Effector CD8-positive, alpha-beta T cell (primary cell): ENCODE results near the gene MYOZ2.

Experiments
- DNase-seq: peaks from one replicate; lab custom pipeline; 2025; lab: John Stamatoyannopoulos, UW
- total RNA-seq, 4 experiments: gene quantifications; one replicate each; lab custom pipeline; 2026; lab: John Stamatoyannopoulos, UW

MYOZ2 gene
- total RNA-seq = 0 reads per million in 4 experiments

DNA sequence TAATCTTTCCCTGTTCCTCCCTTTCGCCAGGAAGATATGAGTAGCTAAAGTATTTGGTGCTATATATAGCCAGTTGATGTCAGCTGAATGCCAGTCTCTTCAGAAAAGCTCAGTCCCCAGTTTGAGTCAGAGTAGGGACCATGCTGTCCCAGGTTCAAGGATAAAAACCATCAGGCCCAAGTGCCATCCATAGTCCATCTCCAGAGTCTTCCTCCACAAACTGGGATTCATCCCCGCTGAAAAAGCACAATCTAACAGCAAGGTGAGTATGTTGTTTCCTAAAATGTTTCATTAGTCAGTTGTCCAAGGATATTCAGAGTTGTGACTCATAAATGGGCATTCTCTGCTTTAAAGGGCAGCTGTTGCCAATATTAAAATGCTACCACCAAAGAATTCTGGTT, at the start of gene MYOZ2:
Gene MYOZ2 (plus strand): TSS at position 112 of the 401 bp plus-strand sequence. CDS start 694 bp downstream, outside the sequence.
- DNase-seq = no peak

DNA sequence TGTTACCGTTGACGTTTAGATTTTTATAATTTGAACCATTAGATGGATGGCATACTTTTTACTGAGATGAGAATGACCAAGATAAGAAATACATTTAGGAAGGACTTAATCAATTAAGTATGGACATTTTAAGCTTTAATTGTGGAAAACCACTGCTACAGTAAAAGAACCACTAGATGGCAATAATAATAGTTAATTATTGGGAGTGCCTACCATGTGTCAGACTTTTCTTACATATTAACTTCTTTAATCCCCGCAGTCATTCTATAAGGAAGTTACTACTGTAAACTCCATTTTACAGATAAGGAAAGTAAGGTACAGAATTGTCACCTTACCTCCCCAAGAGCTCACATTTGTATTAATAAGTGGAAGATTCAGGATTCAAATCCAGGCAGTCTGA, 48.5 kb upstream of the MYOZ2 start:
- DNase-seq = no peak

DNA sequence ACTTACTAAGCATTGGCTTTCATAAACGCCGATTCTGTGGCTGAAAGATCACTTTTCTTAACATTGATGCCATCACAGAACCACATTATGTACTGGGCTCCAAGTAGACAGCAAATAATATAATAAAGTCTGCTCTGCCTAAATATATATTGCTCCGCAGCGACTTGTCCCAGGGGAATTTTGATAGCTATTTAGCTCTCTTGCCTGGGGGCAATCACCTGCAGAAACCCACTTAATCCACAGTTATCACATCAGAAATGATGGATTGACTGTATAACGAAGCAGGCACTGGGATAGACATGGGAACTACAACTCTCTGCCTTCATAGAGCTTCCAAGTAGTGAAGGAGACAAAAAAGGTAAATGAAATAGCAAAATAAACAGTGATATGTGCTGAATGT, 48.0 kb upstream of the MYOZ2 start:
- no peak for DNase-seq

DNA sequence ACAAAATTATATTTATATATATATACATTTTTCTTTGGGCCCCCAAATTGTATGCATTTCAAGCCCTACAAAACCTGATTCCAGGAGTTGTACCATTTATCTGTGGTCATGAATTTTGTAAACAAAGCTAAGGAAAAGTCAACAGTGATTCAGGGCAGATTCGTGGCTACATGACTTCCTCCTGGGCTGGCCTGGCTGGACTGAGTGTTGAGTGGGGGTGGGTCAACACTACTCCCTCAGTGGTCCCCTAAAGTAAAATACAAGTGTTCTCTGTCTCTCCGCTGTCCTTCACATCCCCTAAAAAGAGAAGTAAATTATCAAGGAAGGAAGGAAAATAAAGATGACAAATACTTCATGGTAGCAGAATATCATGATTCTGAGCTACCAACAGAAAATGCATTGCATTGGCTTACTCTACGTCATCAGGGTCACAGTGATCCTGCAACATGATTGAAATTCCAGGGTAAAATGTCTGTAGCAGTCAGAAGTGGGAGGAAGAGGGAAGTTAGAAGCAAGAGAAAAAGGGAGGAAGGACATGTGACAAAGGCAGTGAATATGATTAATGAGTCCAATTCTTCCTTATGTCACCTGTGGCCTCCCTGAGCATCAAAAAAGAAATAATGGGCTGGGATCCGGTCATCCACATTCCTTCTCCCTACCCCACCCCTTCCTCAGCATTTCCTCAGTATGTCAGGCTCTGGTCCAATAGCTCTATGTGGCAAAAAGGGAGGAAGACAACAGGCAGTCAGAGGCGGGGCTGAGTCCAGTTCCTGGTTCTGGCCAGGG, 42.4 kb upstream of the MYOZ2 start:
- DNase-seq = no peak

DNA sequence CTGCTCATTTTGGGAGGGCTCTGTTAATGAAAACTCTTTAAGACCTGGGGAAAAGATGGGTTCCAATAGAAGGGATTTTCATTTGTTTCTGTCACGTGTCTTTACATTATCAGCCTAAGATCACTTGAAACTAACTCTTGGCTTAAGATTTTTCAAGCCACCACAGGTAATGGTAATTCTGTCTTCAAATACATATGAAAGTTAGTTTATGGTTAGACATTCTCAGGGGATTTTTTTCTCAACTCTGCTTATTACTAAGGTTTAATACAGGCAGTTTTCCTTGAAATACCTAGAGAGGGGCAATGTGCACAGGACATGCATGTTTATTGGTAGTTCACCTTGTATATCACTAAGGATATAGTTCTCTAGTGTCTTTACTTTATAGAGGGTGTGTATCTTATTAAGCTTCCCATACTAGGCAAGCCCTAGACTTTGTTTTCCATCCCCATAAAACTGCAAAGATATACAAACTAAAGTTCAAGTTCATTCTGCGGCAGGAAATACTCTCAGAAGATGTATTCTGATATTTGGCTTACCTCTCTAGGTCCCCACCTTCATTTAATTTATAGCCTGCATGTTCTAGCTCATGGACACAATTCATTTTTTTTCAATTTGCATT, 38.2 kb upstream of the MYOZ2 start:
- DNase-seq = no peak

DNA sequence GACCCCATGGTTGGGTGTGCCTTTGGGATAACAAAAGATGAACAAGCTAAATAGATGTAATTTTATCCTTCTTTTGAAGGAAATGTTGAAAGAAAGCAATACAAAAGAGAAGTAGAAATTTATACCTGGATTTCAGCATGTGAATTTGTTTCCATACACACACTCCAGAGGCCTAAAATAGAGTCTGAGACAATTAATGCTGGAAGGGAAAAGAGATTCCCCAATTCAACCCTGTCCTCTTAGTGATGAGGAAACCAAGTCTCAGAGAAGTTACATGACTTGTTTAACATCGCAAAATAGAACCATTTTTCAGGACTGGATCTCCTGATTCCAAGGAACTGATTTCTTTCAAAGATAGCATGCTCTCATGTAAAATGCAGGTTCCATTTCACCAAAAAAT, 37.3 kb upstream of the MYOZ2 start:
- DNase-seq = no peak

DNA sequence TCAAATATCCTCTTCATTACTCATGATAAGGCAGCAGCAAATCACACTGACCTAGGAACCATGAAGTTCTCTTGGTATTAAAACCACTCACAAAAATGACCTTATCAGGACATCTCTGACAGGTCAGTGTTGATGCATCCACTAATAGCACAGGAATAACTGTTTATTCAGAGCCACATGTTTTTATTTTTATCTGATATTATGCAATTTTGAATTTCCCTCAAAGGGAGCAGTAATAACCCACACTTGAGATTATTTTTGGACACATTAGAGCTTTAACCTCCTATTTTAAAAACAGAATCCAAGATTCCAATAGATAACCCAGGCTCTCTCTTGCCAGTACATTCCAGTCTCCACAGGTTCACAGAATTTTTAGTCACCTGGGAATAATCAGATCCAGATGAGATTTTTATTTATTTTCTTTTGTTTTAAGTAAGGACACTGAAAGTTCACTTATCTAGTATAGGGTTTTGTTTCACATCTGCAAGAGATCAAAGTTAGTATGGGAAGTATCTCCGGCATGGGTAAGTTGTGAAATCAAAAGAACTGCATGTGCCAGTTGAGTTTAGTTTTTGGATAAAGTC, 36.3 kb upstream of the MYOZ2 start:
- no peak for DNase-seq

DNA sequence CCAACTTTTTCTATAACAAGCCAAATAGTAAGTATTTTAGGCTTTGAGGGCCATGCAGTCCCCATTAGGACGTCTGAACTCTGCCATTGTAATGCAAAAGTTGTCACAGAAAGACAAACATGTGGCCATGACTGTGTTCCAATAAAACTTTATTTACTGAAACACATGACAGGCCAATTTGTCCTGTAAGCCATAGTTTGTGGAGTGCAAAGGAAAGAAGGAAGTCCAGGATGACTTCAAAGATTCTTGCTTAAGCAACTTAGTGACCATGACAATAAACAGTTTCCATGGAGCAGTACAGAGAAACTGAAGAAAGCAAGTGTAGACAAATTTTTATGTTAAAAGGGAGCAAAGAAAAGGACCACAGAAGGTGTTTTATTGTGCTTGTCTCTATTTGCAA, 35.0 kb upstream of the MYOZ2 start:
- DNase-seq = no peak

DNA sequence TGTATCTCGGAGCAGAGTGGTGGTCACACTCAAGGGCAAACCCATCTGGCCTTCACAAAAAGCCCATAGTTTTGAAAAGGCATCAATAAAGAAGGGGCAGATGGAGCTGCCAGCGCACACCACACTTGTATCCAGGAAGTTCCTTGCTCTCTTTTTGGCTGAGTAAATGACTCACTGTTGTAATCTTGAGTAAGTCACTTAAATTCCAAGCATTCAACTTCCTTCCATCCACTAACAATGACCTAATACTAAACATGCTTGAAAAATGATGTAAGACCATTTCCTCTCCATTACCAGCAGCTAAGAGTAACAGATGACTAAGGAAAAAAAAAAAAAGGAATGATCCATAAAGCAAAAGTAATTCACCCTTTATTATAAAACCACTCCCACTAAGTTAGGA, 32.4 kb upstream of the MYOZ2 start:
- DNase-seq = no peak

DNA sequence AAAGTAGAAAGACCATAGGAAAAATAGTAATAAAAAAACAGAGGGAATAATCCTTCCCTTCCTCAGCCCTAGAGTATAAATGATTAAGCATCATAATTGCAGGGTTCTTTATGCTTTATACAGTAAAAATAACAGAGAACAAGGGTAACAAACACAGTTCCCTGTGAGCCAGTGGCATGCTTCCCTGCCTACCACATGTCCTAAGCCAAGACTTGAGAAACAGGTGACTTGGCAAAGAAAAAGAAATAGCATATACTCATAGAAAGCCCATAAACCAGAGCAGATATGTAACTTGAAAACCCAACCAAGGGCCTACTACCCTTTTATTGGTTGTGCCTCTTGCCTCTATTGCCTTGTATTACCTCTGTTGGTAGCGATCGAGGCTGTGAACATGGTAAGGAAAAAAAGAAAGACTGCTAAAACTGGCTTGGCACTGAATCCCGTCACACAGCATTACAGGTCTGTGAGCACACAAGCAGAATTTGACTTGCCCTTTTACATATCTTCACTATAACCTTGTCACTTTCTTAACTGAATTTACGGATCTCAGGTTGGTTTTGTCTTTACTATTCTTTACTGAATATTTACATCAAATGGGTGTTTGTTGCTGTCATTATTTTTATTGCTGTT, 30.9 kb upstream of the MYOZ2 start:
- DNase-seq = no peak

DNA sequence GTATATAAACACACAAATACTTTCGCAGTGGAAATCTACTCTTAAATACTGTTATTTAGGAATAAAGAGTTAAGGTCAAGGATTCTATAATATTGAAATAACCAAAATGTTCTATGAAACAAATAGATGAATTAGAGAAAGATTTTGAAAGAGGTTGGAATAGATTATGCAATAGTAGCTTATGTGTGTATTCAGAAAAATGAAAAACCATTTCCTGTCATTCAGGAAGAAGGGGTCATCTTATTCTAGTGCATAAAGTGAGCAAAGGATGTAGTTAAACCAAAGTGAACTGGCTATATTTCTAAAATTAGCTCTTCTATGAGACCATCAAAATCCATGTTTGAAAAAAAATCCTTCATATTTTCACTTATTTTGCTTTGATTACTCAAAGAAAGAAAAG, 30.0 kb upstream of the MYOZ2 start:
- no peak for DNase-seq

DNA sequence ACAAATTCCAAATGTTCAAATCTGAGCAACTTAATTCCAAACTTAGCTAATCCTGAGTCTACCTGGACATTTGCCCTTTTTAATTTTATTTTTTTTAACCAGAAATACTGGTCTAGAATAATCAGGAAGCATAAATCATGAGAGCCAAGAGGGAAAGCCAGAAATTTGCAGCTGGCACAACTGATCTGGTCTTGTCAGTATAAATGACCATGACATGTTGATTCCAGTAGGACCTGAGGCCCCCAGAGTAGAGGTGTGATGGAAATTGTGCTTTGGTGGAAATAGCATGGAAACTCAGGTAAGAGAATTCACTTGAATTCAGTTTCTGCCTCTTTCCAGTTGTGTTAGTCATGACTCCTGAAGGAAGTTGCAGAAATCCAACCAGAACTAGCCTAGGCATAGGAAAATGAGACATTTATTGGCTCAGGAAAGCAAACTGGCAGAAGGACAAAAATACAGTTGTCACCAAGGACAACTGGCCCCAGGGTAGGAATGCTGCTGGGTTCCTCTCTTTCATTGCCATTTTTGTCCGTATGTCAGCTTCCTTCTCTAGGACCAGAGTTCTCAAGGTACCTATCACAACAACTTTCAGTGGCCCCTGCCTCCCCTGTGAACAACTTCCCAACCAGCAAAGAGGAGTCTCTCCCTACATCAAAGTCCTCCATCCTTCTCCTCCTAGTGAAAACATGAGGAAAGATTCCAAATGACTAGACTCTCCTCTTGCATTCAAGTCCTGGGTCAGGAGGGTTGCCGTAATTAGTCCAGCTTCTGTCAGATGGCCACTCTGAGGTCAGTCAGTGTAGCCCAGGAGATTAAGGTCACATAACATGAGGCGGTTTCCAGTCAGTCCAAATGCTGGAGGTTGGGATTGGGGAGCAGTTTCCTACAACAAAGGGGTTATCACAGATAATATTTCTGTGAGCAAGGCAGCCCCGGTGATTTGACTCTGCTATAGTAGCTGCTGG, 29.3 kb upstream of the MYOZ2 start:
- DNase-seq = no peak

DNA sequence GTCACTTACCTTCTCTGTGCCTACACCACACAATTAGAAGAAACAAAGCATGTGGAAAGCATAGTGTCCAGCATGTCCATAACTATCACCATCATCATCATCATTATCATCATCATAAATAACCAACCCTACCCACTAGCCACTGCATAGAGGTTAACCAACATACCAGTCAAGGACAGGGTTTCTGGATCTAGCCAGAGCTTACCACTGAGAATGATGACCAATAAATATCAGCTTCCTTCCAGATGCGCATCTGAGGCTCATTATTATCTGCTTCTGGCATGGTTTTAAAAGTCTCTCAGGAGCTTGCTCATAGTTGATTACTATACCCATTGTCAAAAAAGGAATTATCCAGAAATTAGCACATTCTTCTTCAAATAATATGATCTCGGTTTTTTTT, 25.5 kb upstream of the MYOZ2 start:
- DNase-seq = no peak

DNA sequence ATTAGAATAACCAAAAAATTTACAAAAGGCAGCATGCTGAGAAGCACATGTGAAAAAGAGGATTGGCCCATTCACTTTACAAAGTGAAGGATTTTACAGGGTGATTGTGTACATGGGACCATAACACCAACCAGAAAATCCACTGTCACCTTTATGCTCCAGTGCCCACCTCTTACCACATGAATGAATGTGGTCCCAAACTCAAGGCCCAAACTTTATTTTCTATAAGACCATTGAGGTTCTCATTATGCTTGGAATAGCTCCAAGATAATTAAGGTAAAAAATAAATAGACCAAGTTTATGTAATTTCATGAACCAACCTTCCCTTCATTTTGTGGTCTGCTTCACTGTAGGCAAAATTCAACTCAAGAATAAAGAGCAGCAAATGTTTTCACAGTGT, 24.3 kb upstream of the MYOZ2 start:
- no peak for DNase-seq

DNA sequence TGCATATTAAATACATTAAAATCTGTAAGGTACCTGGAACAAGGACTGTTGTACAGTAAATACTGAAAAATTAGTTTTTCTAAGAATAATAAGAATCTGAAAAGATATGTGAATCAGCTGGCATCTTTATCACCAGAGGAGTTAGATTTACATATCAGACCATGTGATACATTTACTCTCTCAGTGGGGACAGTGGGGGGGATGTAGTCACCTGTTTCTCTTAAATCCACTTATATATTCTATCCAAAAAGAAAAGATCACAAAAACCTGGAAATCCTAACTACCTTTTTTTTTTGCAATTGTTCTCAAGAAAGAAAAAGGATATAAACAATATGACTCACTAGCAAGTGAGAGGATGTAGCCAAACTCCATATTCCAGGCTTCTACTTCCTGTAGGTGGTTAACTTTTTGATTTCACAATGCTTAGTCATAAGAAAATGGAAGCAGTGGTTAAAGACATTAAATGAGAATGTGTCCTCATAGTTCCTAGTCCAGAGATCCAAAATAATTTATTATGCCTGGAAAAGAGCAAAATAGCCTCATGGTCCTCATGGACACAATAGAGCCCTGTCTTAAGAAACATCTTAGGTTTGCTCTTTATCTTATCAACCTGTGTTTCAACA, 22.5 kb upstream of the MYOZ2 start:
- no peak for DNase-seq

DNA sequence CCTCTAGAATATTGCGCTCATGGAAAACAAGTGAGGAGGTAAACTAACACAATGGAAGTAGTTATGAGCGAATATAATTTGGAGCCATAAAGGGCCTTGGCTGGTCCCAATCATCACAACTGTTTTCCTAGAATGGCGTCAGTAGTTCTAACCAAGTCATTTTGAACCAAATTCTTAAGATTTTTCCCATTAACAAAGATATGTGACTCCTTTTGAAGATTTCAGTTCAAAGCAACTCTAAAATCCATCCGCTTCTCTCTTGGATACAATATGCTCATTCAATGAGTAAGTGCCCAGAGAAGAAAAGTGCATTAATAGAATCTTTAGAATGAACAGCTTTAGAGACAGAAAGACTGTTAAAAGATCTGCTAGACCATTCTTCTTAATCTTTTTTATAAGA, 19.6 kb upstream of the MYOZ2 start:
- DNase-seq = no peak

DNA sequence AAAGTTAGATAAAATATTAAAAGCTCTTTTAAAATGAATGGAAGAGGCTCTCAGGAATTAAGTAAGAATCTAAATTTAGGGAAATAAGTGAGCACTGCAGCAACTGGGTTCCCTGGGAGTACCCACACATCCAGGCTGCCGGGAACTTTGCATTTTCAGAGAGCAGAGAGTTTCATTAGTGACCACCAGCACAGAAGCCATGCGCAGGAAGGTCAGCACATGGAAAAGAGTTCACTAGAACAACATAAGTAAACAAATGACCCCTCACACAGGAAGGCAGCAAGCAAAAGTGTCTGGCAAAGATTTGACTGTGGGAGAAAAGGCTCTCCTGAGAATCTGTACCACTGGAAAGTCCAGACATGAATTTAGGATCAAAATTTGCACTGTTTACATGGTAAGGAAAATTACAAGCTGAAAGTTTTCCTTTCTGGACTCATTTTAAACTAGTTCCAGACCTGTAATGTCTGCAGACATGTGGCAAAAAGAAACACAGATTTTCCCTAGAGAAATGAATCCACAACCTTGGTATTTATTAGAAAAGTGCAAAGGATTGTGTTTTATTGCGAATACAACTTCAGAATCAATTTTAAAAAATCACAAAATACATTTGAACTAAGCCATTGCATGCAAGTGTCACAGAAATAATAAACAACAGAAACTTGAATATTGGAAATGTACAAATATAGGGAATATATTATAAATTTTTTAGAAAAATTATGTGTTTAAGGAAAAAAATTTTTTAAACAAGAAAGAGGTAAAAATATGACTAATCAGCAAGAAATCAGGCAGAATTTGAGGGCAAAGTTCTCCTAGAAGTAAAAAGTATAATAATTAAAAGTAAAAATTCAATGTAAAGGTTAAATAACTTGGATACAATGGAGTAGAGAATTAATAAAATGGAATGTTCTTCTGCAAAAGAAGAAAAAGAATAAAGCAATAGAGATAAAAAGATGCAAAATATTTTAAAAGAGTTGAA, 18.4 kb upstream of the MYOZ2 start:
- no peak for DNase-seq

DNA sequence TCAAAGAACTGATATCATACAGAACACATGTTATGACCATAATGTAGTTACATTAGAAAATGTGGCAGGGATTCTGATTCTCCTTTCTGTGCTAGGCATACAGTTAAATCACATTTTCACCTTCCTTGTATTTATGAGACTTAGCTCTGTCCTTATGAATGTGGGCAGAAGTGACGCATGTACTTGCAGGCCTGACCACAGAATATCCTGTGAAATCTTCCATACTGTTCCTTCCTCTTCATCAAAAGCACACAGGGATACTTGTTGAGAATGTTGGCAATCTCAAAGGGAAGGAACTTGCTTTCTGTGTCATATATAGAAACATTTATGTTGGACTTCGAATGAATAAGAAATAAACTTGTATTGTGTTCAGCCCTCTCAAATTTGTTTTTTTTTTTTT, 17.2 kb upstream of the MYOZ2 start:
- no peak for DNase-seq

DNA sequence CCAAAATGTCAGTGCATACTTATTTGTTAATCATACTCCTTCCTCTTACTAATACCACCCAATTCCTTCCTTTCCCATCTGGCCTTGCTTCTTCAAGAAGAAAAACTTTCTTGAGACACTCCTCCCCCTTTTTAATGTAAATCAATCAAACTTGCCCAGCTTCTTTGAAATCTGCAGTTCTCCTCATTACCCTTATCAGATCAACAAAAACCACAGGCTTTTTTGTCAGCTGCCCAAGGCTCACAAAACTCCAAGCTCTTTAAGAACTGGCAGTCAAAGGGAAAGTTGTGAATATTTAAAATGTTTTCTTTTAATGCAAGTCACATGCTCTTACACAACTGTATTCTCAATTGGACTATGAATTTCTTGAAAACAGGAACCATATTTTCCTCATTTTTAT, 11.3 kb upstream of the MYOZ2 start:
- DNase-seq = no peak

DNA sequence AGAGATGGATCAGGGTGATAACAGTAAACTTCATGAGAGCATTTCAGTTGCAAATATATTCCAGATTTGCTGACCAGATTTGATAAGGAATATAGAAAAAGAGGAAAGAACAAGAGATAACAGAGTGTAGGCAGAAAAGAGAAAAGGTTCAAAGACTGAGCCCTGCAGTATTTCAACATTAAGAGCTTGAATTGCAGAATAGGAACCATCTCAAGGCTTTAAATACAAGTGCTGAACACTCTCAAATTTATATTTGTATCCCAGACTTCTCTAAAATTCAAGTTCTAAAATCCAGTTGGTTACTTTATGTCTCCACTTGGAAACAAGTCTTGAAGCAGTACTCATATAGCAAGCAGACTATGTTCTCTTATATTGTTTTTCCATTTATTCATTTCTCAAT, 9.7 kb upstream of the MYOZ2 start:
- DNase-seq = no peak
